ENCODE results near the gene RUNDC3A.
"Not testable (repeated sequence)": the region's sequence is repeated elsewhere in the genome, so short reads cannot be mapped to it uniquely, and the experiment has no call there.

Gene RUNDC3A

DNA sequence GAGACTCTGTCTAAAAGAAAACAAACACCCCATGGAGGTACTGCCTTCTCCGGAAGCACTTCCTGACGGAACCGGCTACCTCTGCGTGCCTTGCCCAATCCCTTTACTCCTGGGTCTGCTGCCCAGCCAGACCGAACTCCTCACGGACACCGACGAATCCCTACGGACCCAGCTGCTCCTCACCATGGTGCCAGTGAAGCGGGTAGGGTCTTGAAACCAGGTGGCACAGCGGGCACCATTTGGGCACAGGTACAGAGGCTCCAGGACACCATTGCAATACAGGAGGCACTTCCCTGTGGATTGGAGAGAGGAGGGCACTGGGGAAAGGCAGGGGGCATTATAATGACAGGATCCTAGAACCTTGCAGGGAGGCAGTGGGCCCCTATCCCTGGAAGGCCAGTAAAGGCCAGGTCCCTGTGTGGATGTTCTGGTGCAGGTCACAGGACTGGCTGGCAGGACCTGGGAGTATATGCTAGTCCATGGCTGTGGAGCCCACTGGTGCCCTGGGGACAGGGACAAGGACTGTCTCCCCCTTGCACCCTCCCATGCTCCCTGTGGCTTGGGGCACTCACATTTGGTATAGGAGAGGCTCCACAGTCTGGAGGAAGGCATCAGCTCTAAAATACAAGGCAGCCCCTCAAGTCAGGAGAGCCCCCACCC, 14.0 kb downstream of the RUNDC3A start:
- Histone ChIP-seq H3K36me3 (ENCODE audit: insufficient read depth, low read length) (peaks cover 31% of the 10 kb centered on the region), H3K9me3 (ENCODE audit: low read length) (no peaks in the 10 kb centered on the region), H3K27ac (ENCODE audit: low read depth, low read length) (no peak overlapping the region), H3K4me3 (ENCODE audit: low read depth in 1 of 2, low read length in 2 of 2) (no peak overlapping the region), H3K27me3 (ENCODE audit: control insufficient read depth in 1 of 2, insufficient read depth in 2 of 2, low read length in 2 of 2) (peaks cover 3 to 8% of the 10 kb centered on the region in 2 donors), H3K9ac (ENCODE audit: low read length) (no peak overlapping the region), H3K4me1 (ENCODE audit: insufficient read depth, low read length) (peaks cover 15% of the 10 kb centered on the region)

GRCh38 chr17:44323359-44324091, 15.1 kb downstream of the RUNDC3A start:
- Histone ChIP-seq H3K9ac (ENCODE audit: low read length) (peak overlapping the region; percentile 21), H3K36me3 (ENCODE audit: insufficient read depth, low read length) (peaks cover 31% of the 10 kb centered on the region), H3K4me1 (ENCODE audit: insufficient read depth, low read length) (peaks cover 15% of the 10 kb centered on the region), H3K27me3 (ENCODE audit: control insufficient read depth in 1 of 2, insufficient read depth in 2 of 2, low read length in 2 of 2) (no peaks in the 10 kb centered on the region), H3K4me3 (ENCODE audit: low read depth in 1 of 2, low read length in 2 of 2) (peak overlapping the region; percentile 78 to 98), H3K27ac (ENCODE audit: low read depth, low read length) (peak overlapping the region; percentile 82), H3K9me3 (ENCODE audit: low read length) (no peaks in the 10 kb centered on the region)

DNA sequence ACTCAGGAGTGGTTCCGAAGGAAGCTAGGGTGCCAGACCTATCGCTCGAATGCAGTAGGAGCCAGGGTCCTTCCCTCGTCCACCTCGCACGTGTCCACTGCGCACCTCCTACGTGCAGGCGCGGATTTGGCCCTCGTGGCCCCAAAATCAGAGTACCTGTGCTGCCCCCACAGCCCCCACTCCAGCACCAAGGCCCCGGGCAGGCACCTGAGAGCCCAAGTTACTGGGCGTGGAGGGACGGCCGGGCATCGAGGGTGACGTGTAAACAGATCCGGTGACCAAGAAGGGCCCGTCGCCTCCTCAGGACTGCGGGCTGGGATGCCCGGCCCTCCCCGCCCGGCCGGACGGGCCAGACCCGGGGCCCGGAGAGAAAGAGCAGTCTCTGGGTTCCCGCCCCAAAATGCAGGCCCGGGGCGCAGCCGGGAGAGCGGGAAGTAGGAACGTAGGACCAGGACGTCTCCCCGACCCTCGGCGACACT, 15.7 kb downstream of the RUNDC3A start:
- peak overlapping the region; percentile 82 for H3K27ac ChIP-seq (ENCODE audit: low read depth, low read length)
- H3K4me3 ChIP-seq (ENCODE audit: low read depth in 1 of 2, low read length in 2 of 2), result peak overlapping the region; percentile 78 to 98
- H3K9me3 ChIP-seq (ENCODE audit: low read length), result no peaks in the 10 kb centered on the region
- peak overlapping the region; percentile 21 for H3K9ac ChIP-seq (ENCODE audit: low read length)
- peaks cover 31% of the 10 kb centered on the region for H3K36me3 ChIP-seq (ENCODE audit: insufficient read depth, low read length)
- peaks cover 15% of the 10 kb centered on the region for H3K4me1 ChIP-seq (ENCODE audit: insufficient read depth, low read length)
- no peaks in the 10 kb centered on the region for H3K27me3 ChIP-seq (ENCODE audit: control insufficient read depth in 1 of 2, insufficient read depth in 2 of 2, low read length in 2 of 2)

- Histone ChIP-seq H3K9ac (ENCODE audit: low read length) (peak within 1 kb of the TSS; percentile 92), H3K4me1 (ENCODE audit: insufficient read depth, low read length) (peaks cover 15% of the 10 kb centered on the region), H3K36me3 (ENCODE audit: insufficient read depth, low read length) (peaks cover 28% of the 10 kb centered on the region), H3K9me3 (ENCODE audit: low read length) (no peaks in the 10 kb centered on the region), H3K27me3 (ENCODE audit: control insufficient read depth in 1 of 2, insufficient read depth in 2 of 2, low read length in 2 of 2) (no peaks in the 10 kb centered on the region), H3K27ac (ENCODE audit: low read depth, low read length) (peak within 1 kb of the TSS; percentile 92), H3K4me3 (ENCODE audit: low read depth in 1 of 2, low read length in 2 of 2) (peak within 1 kb of the TSS; percentile 80 to 98)
These were observed 16.3 kb downstream of the RUNDC3A start, which contains the start of gene SLC25A39 for GRCh38 chr17:44324571-44325275. TSS of gene SLC25A39 (minus strand) at chr17:44324823. CDS start at chr17:44323562, 1,261 bp downstream.

DNA sequence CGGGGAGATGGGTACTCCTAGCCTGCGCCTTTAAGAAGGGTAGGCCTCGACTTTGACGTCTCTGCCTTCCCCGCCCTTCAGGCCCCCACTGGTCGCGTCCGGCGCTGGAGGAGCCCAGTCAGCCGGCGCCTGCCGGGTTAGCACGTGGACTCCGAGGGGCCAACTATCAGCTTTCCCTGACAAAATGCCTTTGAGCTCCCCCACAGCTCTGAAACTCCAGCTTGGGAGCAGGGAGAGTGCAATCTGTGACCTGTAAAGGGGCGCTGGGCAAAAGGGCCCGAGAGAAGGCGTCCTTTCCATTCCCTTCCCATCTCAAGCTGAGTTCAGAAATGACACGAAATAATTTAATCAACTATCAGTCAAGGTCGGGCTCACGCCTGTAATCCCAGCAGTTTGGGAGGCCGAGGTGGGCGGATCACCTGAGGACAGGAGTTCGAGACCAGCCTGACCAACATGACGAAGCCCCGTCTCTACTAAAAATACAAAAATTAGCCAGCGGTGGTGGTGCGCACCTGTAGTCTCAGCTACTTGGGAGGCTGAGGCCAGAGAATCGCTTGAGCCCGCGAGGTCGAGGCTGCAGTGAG, 18.6 kb downstream of the RUNDC3A start:
- H3K9ac ChIP-seq (ENCODE audit: low read length), result no peak overlapping the region

DNA sequence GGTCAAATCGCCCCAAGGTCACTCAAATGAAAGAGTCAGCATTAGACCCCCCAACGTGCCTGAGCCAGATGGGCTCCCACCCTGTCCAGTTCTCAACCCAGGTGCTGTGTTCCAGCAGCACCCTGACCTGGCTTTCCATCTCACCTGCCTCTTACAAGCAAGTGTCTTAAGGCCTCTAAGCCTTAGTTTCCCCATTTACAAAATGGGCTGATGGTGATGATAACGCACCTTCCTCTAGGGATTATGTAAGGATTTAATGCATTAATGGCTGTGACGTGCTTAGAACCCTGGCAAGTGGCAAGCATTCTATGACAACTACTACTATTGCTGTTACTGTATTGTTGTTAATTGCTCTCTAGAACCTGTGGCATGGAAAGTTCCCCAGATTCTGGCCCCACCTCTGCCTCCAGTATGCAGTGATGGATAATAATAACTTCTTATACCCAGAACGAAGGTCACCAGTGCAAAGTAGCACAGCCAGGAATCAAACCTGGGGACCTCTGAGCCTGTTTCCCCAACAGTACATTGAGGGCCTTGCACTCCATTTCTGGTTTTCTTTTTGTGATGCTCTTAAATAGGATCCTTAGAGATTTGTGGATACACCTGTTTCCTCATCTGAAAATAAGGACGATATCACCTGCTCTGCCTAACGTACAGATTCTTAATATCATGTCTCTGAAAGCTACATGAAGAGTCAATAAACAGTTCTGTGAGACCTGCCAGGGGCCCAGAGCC, 19.5 kb downstream of the RUNDC3A start:
- no peak overlapping the region for H3K27ac ChIP-seq (ENCODE audit: low read depth, low read length)
- no peak overlapping the region for H3K9ac ChIP-seq (ENCODE audit: low read length)
- H3K4me3 ChIP-seq (ENCODE audit: low read depth in 1 of 2, low read length in 2 of 2), result no peak overlapping the region
- peaks cover 21% of the 10 kb centered on the region for H3K4me1 ChIP-seq (ENCODE audit: insufficient read depth, low read length)
- no peaks in the 10 kb centered on the region for H3K36me3 ChIP-seq (ENCODE audit: insufficient read depth, low read length)
- no peaks in the 10 kb centered on the region for H3K27me3 ChIP-seq (ENCODE audit: control insufficient read depth in 1 of 2, insufficient read depth in 2 of 2, low read length in 2 of 2)
- H3K9me3 ChIP-seq (ENCODE audit: low read length), result no peaks in the 10 kb centered on the region

More for the DNA sequence above, 18.6 kb downstream of the RUNDC3A start:
- peak overlapping the region in 1 of 2 donors; percentile 11 for H3K4me3 ChIP-seq (ENCODE audit: low read depth in 1 of 2, low read length in 2 of 2)
- H3K27me3 ChIP-seq (ENCODE audit: control insufficient read depth in 1 of 2, insufficient read depth in 2 of 2, low read length in 2 of 2), result no peaks in the 10 kb centered on the region
- no peaks in the 10 kb centered on the region for H3K9me3 ChIP-seq (ENCODE audit: low read length)
- H3K4me1 ChIP-seq (ENCODE audit: insufficient read depth, low read length), result peaks cover 21% of the 10 kb centered on the region
- H3K36me3 ChIP-seq (ENCODE audit: insufficient read depth, low read length), result peaks cover 7% of the 10 kb centered on the region
- H3K27ac ChIP-seq (ENCODE audit: low read depth, low read length), result no peak overlapping the region

DNA sequence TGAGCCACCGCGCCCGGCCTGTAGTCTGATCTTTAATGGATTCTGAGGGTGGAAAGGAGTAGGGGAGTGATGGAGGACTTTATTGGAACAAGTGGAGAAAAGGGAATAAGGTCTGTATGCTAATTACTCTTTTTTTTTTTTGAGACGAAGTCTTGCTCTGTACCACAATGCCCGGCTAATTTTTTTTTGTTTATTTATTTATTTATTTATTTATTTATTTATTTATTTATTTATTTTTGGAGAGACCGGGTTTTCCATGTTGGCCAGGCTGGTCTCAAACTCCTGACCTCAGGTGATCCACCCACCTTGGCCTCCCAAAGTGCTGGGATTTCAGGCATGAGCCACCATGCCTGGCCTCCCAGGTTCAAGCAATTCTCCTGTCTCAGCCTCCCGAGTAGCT, 21.1 kb downstream of the RUNDC3A start:
- not testable (repeated sequence) for H3K9me3 ChIP-seq (ENCODE audit: low read length); H3K9ac ChIP-seq (ENCODE audit: low read length); H3K27ac ChIP-seq (ENCODE audit: low read depth, low read length); H3K27me3 ChIP-seq (ENCODE audit: control insufficient read depth in 1 of 2, insufficient read depth in 2 of 2, low read length in 2 of 2); H3K36me3 ChIP-seq (ENCODE audit: insufficient read depth, low read length); H3K4me3 ChIP-seq (ENCODE audit: low read depth in 1 of 2, low read length in 2 of 2)
- peaks cover 14% of the 10 kb centered on the region for H3K4me1 ChIP-seq (ENCODE audit: insufficient read depth, low read length)

GRCh38 chr17:44330263-44330662, 21.9 kb downstream of the RUNDC3A start:
- peaks cover 14% of the 10 kb centered on the region for H3K4me1 ChIP-seq (ENCODE audit: insufficient read depth, low read length)
- not testable (repeated sequence) for H3K27ac ChIP-seq (ENCODE audit: low read depth, low read length); H3K9me3 ChIP-seq (ENCODE audit: low read length); H3K27me3 ChIP-seq (ENCODE audit: control insufficient read depth in 1 of 2, insufficient read depth in 2 of 2, low read length in 2 of 2); H3K9ac ChIP-seq (ENCODE audit: low read length); H3K4me3 ChIP-seq (ENCODE audit: low read depth in 1 of 2, low read length in 2 of 2); H3K36me3 ChIP-seq (ENCODE audit: insufficient read depth, low read length)

DNA sequence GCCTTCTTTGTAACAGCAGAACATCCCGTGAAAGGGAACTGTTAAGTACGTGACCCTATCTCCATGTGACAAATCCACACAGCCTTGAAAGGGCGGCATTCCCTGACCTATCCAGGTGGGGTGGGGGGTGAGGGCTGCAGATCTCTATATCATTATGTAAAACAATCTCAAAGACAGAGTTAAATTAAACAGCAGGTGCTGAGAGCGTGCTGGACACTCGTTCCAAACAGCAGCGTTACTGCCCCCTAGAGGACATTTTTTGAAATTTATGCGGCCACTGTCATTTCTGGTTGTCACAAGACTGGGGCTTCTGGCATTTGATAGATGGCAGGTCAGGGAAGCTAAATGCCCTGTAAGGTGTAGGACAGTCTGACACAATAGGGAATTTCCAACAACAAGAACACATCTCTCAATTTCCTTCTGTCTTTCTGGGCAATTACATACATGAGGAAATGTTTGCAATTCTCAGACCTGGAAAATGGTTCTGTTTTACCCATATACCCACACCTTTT, 22.9 kb downstream of the RUNDC3A start:
- no peaks in the 10 kb centered on the region for H3K36me3 ChIP-seq (ENCODE audit: insufficient read depth, low read length)
- no peak overlapping the region for H3K27ac ChIP-seq (ENCODE audit: low read depth, low read length)
- H3K9ac ChIP-seq (ENCODE audit: low read length), result no peak overlapping the region
- H3K4me3 ChIP-seq (ENCODE audit: low read depth in 1 of 2, low read length in 2 of 2), result no peak overlapping the region
- no peaks in the 10 kb centered on the region for H3K9me3 ChIP-seq (ENCODE audit: low read length)
- no peaks in the 10 kb centered on the region for H3K27me3 ChIP-seq (ENCODE audit: control insufficient read depth in 1 of 2, insufficient read depth in 2 of 2, low read length in 2 of 2)
- H3K4me1 ChIP-seq (ENCODE audit: insufficient read depth, low read length), result peaks cover 9% of the 10 kb centered on the region

DNA sequence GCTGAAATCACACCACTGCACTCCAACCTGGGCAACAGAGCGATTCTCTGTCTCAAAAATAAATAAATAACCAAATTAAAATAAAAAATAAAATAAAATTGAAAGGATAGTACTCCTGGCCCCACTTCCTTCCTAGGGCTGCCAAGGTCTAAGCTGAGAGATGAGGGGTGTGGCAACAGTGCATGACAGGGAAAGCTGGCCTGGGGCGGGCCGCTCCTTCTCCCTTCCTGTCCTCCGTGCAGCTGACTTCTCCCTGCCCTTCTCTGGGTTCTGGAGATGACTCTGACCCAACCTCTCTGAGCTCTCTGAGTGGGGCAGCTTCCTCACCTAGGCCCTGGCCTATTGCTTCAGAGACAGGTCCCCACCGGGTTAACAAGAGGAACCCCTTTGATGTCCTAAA, 25.0 kb downstream of the RUNDC3A start:
- no peak overlapping the region for H3K4me3 ChIP-seq (ENCODE audit: low read depth in 1 of 2, low read length in 2 of 2)
- no peaks in the 10 kb centered on the region for H3K9me3 ChIP-seq (ENCODE audit: low read length)
- no peaks in the 10 kb centered on the region for H3K27me3 ChIP-seq (ENCODE audit: control insufficient read depth in 1 of 2, insufficient read depth in 2 of 2, low read length in 2 of 2)
- H3K27ac ChIP-seq (ENCODE audit: low read depth, low read length), result no peak overlapping the region
- H3K36me3 ChIP-seq (ENCODE audit: insufficient read depth, low read length), result no peaks in the 10 kb centered on the region
- peaks cover 5% of the 10 kb centered on the region for H3K4me1 ChIP-seq (ENCODE audit: insufficient read depth, low read length)
- no peak overlapping the region for H3K9ac ChIP-seq (ENCODE audit: low read length)
